GM12891 (cell line): ENCODE measurements around the gene DENND1A.

Source experiments
- PAX5 ChIP-seq: IDR thresholded peaks from 2 replicates; pipeline ENCODE4 v1.6.1; 2011; ENCODE audit warnings: low read length, moderate library complexity, mild to moderate bottlenecking; ENCODE audit not compliant: insufficient read depth, severe bottlenecking
- POLR2A ChIP-seq: IDR thresholded peaks from 2 replicates; pipeline ENCODE4 v1.6.1; 2011; ENCODE audit warnings: low read depth, low read length, control low read depth
- POLR2AphosphoS5 ChIP-seq: IDR thresholded peaks from 2 replicates; pipeline ENCODE4 v1.6.1; 2011; ENCODE audit warnings: low read depth, low read length, control low read depth
- SPI1 ChIP-seq: IDR thresholded peaks from 2 replicates; pipeline ENCODE4 v1.6.1; 2011; ENCODE audit warnings: low read depth, low read length, control low read depth
- TAF1 ChIP-seq: IDR thresholded peaks from 2 replicates; pipeline ENCODE4 v1.6.1; 2011; ENCODE audit warnings: low read depth, low read length, control low read depth

DNA sequence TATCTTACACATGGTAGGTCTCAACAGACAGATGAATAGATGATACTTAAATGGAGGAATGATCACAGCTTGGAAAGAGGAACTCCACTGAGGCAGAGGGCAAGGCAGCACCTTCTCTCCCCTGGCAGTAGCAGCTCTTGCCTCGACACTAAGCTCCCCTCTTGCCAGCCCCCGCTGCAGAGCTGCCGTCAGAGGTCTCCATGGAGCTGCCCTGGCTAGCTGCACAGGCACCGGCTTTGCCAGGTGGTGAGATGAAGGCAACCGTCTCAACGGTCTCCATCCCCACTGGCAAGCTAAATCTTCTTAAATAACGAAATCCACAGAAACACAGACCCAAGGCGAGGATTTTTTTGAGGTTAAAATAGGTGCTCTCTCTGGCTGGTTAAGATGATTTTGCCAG, 492.7 kb downstream of the DENND1A start:
- no peak for TF ChIP-seq POLR2A
- TF ChIP-seq POLR2AphosphoS5, result no peak
- no peak for TF ChIP-seq TAF1
- no peak for TF ChIP-seq PAX5
- TF ChIP-seq SPI1, result no peak
